SK-N-SH (cell line): ENCODE results near the gene GBA3. TPM values are rescaled to one million over a fixed set of nuclear protein-coding genes. Genes with fewer than 3 reads are reported as not detected.

Source experiments
- CTCF ChIA-PET: fragments of 300-600, 350-600 bp; formaldehyde crosslinking; extraction: SDS; loops from one replicate; lab custom pipeline; 2021; lab: Yijun Ruan, JAX
- POLR2A ChIA-PET: fragments of 350-600 bp; sonication (Branson Sonifier 250); formaldehyde crosslinking; extraction: SDS; loops from one replicate; lab custom pipeline; 2020; ENCODE audit warnings: antibody characterized with exemption, inconsistent platforms; lab: Yijun Ruan, JAX
- DNase-seq: peaks from one replicate; pipeline ENCODE4 v3.0.0; 2012
- H2AFZ ChIP-seq: fragments of 200-600 bp; sonication (generic); 2 replicates; pipeline ENCODE4 v1.8.1; 2016; ENCODE audit warnings: antibody characterized with exemption, mild to moderate bottlenecking, low read depth
- H3F3A ChIP-seq: fragments of 200-600 bp; sonication (generic); replicated peaks from 2 replicates; pipeline ENCODE3; 2016; ENCODE audit warnings: antibody characterized with exemption, mild to moderate bottlenecking; ENCODE audit not compliant: insufficient read depth
- H3K27ac ChIP-seq, 2 experiments: fragments of 200-500 bp in 1 of 2; fragments of 200-600 bp in 1 of 2; sonication (Bioruptor generic) in 1 of 2; sonication (generic), shearing (Covaris generic) in 1 of 2; 2 replicates each; pipeline versions ENCODE4 v1.5.1 to v1.6.1; 2014 to 2016; ENCODE audit warnings: low read depth in 2 of 2, inconsistent platforms in 1 of 2, low read length in 1 of 2, mild to moderate bottlenecking in 1 of 2, mixed read lengths in 1 of 2
- H3K27me3 ChIP-seq: fragments of 200-600 bp; sonication (generic), shearing (Covaris generic); 2 replicates; pipeline ENCODE4 v1.6.1; 2016; ENCODE audit warnings: mixed run types; ENCODE audit not compliant: insufficient read depth
- H3K36me3 ChIP-seq, 2 experiments: fragments of 200-500 bp in 1 of 2; fragments of 200-600 bp in 1 of 2; sonication (Bioruptor generic) in 1 of 2; sonication (generic) in 1 of 2; replicated peaks in 1 of 2; 2 replicates each; pipeline versions ENCODE3 to v1.5.1; 2014 to 2016; ENCODE audit warnings: low read length in 1 of 2, mild to moderate bottlenecking in 1 of 2; ENCODE audit not compliant: insufficient read depth in 2 of 2, control insufficient read depth in 1 of 2
- H3K4me1 ChIP-seq, 2 experiments: fragments of 200-500 bp in 1 of 2; fragments of 200-600 bp in 1 of 2; sonication (Bioruptor generic) in 1 of 2; sonication (generic), shearing (Covaris generic) in 1 of 2; 2 replicates each; pipeline versions ENCODE4 v1.5.1 to v1.6.1; 2014 to 2016; ENCODE audit warnings: low read depth in 1 of 2, low read length in 1 of 2, mixed run types in 1 of 2; ENCODE audit not compliant: insufficient read depth in 2 of 2, control insufficient read depth in 1 of 2
- H3K4me2 ChIP-seq: fragments of 200-600 bp; sonication (generic), shearing (Covaris generic); 2 replicates; pipeline ENCODE4 v1.6.1; 2017; ENCODE audit warnings: mixed run types
- H3K4me3 ChIP-seq, 2 experiments: fragments of 200-500 bp in 1 of 2; fragments of 200-600 bp in 1 of 2; sonication (Bioruptor generic) in 1 of 2; sonication (generic), shearing (Covaris generic) in 1 of 2; 2 replicates each; pipeline versions ENCODE4 v1.5.1 to v1.8.1; 2014 to 2016; ENCODE audit warnings: low read depth in 2 of 2, inconsistent platforms in 1 of 2, low read length in 1 of 2, mild to moderate bottlenecking in 1 of 2, mixed read lengths in 1 of 2, moderate library complexity in 1 of 2
- H3K79me2 ChIP-seq: fragments of 200-600 bp; sonication (generic); 2 replicates; pipeline ENCODE4 v1.8.1; 2017; ENCODE audit warnings: mild to moderate bottlenecking; ENCODE audit not compliant: insufficient read depth
- H3K9ac ChIP-seq: fragments of 200-600 bp; sonication (generic); 2 replicates; pipeline ENCODE4 v1.6.1; 2017; ENCODE audit warnings: mixed run types
- H3K9me2 ChIP-seq: fragments of 200-600 bp; sonication (generic); 2 replicates; pipeline ENCODE4 v1.6.1; 2017; ENCODE audit warnings: mixed run types
- H3K9me3 ChIP-seq: fragments of 200-600 bp; sonication (generic); 2 replicates; pipeline ENCODE4 v1.6.1; 2017; ENCODE audit warnings: mixed run types, mild to moderate bottlenecking, moderate library complexity
- H4K20me1 ChIP-seq: fragments of 200-600 bp; sonication (generic); 2 replicates; pipeline ENCODE4 v1.6.1; 2017; ENCODE audit warnings: mild to moderate bottlenecking, mixed run types; ENCODE audit not compliant: insufficient read depth
- CHD2 ChIP-seq: fragments of 150-350 bp; IDR thresholded peaks from 2 replicates; pipeline ENCODE4 v1.6.1; 2018; ENCODE audit warnings: low read length; ENCODE audit not compliant: partially characterized antibody
- ELF1 ChIP-seq: IDR thresholded peaks from 2 replicates; pipeline ENCODE4 v1.4.0; 2012
- EP300 ChIP-seq, 2 experiments: IDR thresholded peaks; 2 replicates each; pipeline versions ENCODE4 v1.4.0 to v1.6.1; 2012; ENCODE audit warnings: borderline replicate concordance in 1 of 2, low read depth in 1 of 2, low read length in 1 of 2
- EZH2phosphoT487 ChIP-seq: fragments of 200-600 bp; sonication (generic); IDR thresholded peaks from 2 replicates; pipeline ENCODE4 v1.6.1; 2017; ENCODE audit warnings: low read depth, mixed run types, mild to moderate bottlenecking, antibody characterized with exemption, moderate library complexity, borderline replicate concordance
- FOXJ3 ChIP-seq: sonication (generic); formaldehyde crosslinking; IDR thresholded peaks from 2 replicates; pipeline ENCODE4 v1.5.1; 2020; ENCODE audit warnings: mild to moderate bottlenecking, missing genetic modification reagents
- FOXM1 ChIP-seq: IDR thresholded peaks from 2 replicates; pipeline ENCODE4 v1.4.0; 2012; ENCODE audit warnings: low read depth, mild to moderate bottlenecking
- GABPA ChIP-seq: IDR thresholded peaks from 2 replicates; pipeline ENCODE4 v1.4.0; 2012; ENCODE audit warnings: low read depth, mild to moderate bottlenecking
- GATA2 ChIP-seq: sonication (generic); formaldehyde crosslinking; IDR thresholded peaks from 2 replicates; pipeline ENCODE4 v1.5.0; 2020; ENCODE audit warnings: mild to moderate bottlenecking, missing genetic modification reagents
- MEF2A ChIP-seq: IDR thresholded peaks from 2 replicates; pipeline ENCODE4 v1.4.0; 2012; ENCODE audit warnings: low read depth, borderline replicate concordance
- NRF1 ChIP-seq: IDR thresholded peaks from 2 replicates; pipeline ENCODE4 v1.6.1; 2012; ENCODE audit warnings: low read depth, mild to moderate bottlenecking, low read length
- POLR2AphosphoS5 ChIP-seq: IDR thresholded peaks from 2 replicates; pipeline ENCODE4 v1.6.1; 2012; ENCODE audit warnings: low read depth, low read length
- RAD21 ChIP-seq: IDR thresholded peaks from 2 replicates; pipeline ENCODE4 v1.6.1; 2012; ENCODE audit warnings: mild to moderate bottlenecking, low read length
- REST ChIP-seq: IDR thresholded peaks from 2 replicates; pipeline ENCODE4 v1.6.1; 2012; ENCODE audit warnings: mild to moderate bottlenecking, low read depth, low read length, moderate library complexity
- RFX5 ChIP-seq: IDR thresholded peaks from 2 replicates; pipeline ENCODE4 v1.6.1; 2012; ENCODE audit warnings: mild to moderate bottlenecking, improper control_type of control experiment, low read length
- RXRA ChIP-seq: IDR thresholded peaks from 2 replicates; pipeline ENCODE4 v1.4.0; 2012; ENCODE audit warnings: low read depth, mild to moderate bottlenecking, borderline replicate concordance
- SIN3A ChIP-seq: IDR thresholded peaks from 2 replicates; pipeline ENCODE4 v1.6.1; 2012; ENCODE audit warnings: low read depth, mild to moderate bottlenecking, low read length, moderate library complexity, borderline replicate concordance
- SMC3 ChIP-seq: IDR thresholded peaks from 2 replicates; pipeline ENCODE4 v1.6.1; 2012; ENCODE audit warnings: low read depth, low read length, improper control_type of control experiment
- TEAD4 ChIP-seq: IDR thresholded peaks from 2 replicates; pipeline ENCODE4 v1.4.0; 2012; ENCODE audit warnings: mild to moderate bottlenecking, borderline replicate concordance; ENCODE audit not compliant: insufficient read depth
- YY1 ChIP-seq: IDR thresholded peaks from 2 replicates; pipeline ENCODE4 v1.4.0; 2012; ENCODE audit warnings: low read depth, mild to moderate bottlenecking
- WGBS: methylation state at CpG from one replicate; pipeline ENCODE4 v1.1.6; 2017; ENCODE audit warnings: low lambda C conversion rate; 5-methylcytosine and 5-hydroxymethylcytosine counted together
- polyA plus RNA-seq, 3 experiments: library from polyadenylated mRNA; depleted of rRNA; stranded (reverse); fragments of >200 nt; gene quantifications; 2 replicates each; pipeline ENCODE4 v1.2.3, GENCODE V29; 2012
- TF ChIP-seq, protein P1 (sequence below): fragments of 150-350 bp; IDR thresholded peaks from 2 replicates; pipeline ENCODE4 v1.6.1; 2017; ENCODE audit warnings: antibody characterized with exemption, low read length, low read depth, borderline replicate concordance

Gene GBA3
- polyA plus RNA-seq, 1 of the 3 experiments (the other 2 are of a cell fraction), result not detected

DNA sequence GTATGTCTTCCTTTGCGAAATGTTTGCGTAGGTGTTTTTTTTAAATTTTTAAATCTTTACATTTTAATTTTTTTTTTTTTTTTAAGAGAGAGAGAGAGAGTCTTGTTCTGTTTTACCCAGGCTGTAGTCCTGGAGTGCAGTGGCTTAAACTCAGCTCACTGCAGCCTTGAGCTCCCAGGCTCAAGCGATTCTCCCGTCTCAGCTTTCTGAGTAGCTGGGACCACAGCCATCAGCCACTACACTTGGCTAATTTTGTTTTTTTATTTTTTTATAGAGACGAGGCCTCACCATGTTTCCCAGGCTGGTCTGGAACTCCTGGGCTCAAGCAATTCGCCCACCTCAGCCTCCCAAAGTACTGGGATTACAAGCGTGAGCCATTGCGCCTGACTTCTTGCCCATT, 43.7 kb upstream of the GBA3 start:
- no peak overlapping the region for H2AFZ ChIP-seq
- no peaks in the 10 kb centered on the region for H4K20me1 ChIP-seq
- H3K4me3 ChIP-seq, result no peak overlapping the region
- TF ChIP-seq FOXJ3, result no peak
- TF ChIP-seq EP300 (IDR thresholded peaks at IDR 0.05; ENCODE audit: borderline replicate concordance in 1 of 2, low read depth in 1 of 2, low read length in 1 of 2), result no peak
- no peak for TF ChIP-seq SIN3A
- TF ChIP-seq SMC3, result no peak
- no peak for TF ChIP-seq NRF1
- TF ChIP-seq, protein P1, sequence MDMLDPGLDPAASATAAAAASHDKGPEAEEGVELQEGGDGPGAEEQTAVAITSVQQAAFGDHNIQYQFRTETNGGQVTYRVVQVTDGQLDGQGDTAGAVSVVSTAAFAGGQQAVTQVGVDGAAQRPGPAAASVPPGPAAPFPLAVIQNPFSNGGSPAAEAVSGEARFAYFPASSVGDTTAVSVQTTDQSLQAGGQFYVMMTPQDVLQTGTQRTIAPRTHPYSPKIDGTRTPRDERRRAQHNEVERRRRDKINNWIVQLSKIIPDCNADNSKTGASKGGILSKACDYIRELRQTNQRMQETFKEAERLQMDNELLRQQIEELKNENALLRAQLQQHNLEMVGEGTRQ, result no peak
- TF ChIP-seq REST, result no peak
- TF ChIP-seq RAD21, result no peak
- no peak for TF ChIP-seq ELF1
- no peak for TF ChIP-seq RXRA
- TF ChIP-seq MEF2A, result no peak
- no peak for TF ChIP-seq RFX5
- no peak for TF ChIP-seq YY1
- no peak for TF ChIP-seq FOXM1
- no peak for TF ChIP-seq GABPA
- TF ChIP-seq GATA2 (CRISPR knock-in tag), result no peak
- TF ChIP-seq POLR2AphosphoS5, result no peak
- TF ChIP-seq CHD2, result no peak
- TF ChIP-seq TEAD4, result no peak
- no peak for TF ChIP-seq EZH2phosphoT487
- H3K4me2 ChIP-seq, result no peak overlapping the region
- H3K27me3 ChIP-seq, result no peaks in the 10 kb centered on the region; the same call in 1 of the 2 replicates
- H3K36me3 ChIP-seq, result no peaks in the 10 kb centered on the region
- H3K9me2 ChIP-seq, result no peaks in the 10 kb centered on the region
- 47% methylated on average over 8 of the region's 8 CpGs for WGBS
- POLR2A ChIA-PET, result no interaction called here
- H3K4me1 ChIP-seq, result no peaks in the 10 kb centered on the region
- no peak overlapping the region for H3K27ac ChIP-seq
- no peaks in the 10 kb centered on the region for H3K79me2 ChIP-seq
- CTCF ChIA-PET, result interaction anchor here (0.6 kb wide), 1 partner anchor 1561 kb away, joined by 3 read pairs; no protein-coding TSS in a partner anchor
- no peak overlapping the region for H3K9ac ChIP-seq
- no peaks in the 10 kb centered on the region for H3F3A ChIP-seq
- DNase-seq, result no peak
- no peaks in the 10 kb centered on the region for H3K9me3 ChIP-seq
